ENCODE measurements around the gene ECE1.

DNA sequence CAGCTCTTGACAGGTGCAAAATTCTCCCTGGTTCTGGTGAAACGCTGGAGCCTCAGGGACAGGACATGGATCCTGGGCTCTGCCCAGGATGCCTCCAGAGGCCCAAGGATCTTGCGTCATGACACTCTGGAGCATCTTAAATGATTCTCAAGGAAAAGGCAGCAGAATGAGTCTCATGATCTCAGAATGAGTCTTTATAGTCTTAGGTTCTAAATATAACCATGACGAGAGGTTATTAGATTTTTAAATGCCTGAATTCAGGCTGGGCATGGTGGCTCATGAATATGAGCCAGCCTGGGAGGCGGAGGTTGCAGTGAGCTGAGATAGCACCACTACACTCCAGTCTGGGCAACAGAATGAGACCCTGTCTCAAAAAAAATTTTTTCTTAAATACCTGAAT lies 55.5 kb downstream of the ECE1 start:
- no peak for TF ChIP-seq CTCF (conservative IDR thresholded peaks at IDR 0.05 in 1 of 2, IDR thresholded peaks at IDR 0.05 in 1 of 2; ENCODE audit: low read depth in 1 of 2, low read length in 2 of 2)
- TF ChIP-seq EZH2 (IDR thresholded peaks at IDR 0.05; ENCODE audit: low read length, missing control alignments), result no peak
